H1 (cell line): Measurements from ENCODE around the gene AIPL1. TPM values are rescaled to one million over a fixed set of nuclear protein-coding genes. Genes with fewer than 3 reads are reported as not detected.

Experiments used
- CTCF ChIA-PET: fragments of 300-600 bp; sonication (Branson Sonifier 250); formaldehyde crosslinking; loops from one replicate; lab custom pipeline; 2021; ENCODE audit not compliant: partially characterized antibody; lab: Charles Lee
- POLR2A ChIA-PET: fragments of 300-600 bp; sonication (Branson Sonifier 250); formaldehyde crosslinking; loops from one replicate; lab custom pipeline; 2021; ENCODE audit warnings: inconsistent platforms; ENCODE audit not compliant: partially characterized antibody; lab: Charles Lee
- DNase-seq, 2 experiments: peaks; one replicate each; pipeline versions ENCODE4 v3.0.0 to v3.0.0-alpha.2; 2010 to 2022; ENCODE audit warnings: low spot score in 2 of 2, low read depth in 1 of 2, mixed read lengths in 1 of 2
- FAIRE-seq: peaks from 2 replicates; lab custom pipeline; 2011; peaks lifted over from hg19 to GRCh38; lab: Jason Lieb, UNC
- H2AFZ ChIP-seq: 2 replicates; pipeline ENCODE4 v1.8.1; 2012; ENCODE audit warnings: low read length, inconsistent platforms
- H2AK5ac ChIP-seq: 2 replicates; pipeline ENCODE4 v1.6.1; 2013; ENCODE audit warnings: low read depth, low read length
- H2BK120ac ChIP-seq: replicated peaks from 2 replicates; pipeline ENCODE3; 2013; ENCODE audit warnings: low read depth, low read length, inconsistent platforms
- H2BK12ac ChIP-seq: 2 replicates; pipeline ENCODE4 v1.6.1; 2013; ENCODE audit warnings: low read depth, low read length
- H2BK15ac ChIP-seq: 2 replicates; pipeline ENCODE4 v1.6.1; 2013; ENCODE audit warnings: low read length
- H2BK20ac ChIP-seq: 2 replicates; pipeline ENCODE4 v1.6.1; 2013; ENCODE audit warnings: low read length
- H2BK5ac ChIP-seq: 2 replicates; pipeline ENCODE4 v1.6.1; 2013; ENCODE audit warnings: low read depth, low read length
- H3K14ac ChIP-seq: 2 replicates; pipeline ENCODE4 v1.6.1; 2013; ENCODE audit warnings: inconsistent platforms; ENCODE audit not compliant: insufficient read length
- H3K18ac ChIP-seq: 2 replicates; pipeline ENCODE4 v1.6.1; 2013; ENCODE audit warnings: low read length; ENCODE audit errors: extremely low read depth
- H3K23ac ChIP-seq: 2 replicates; pipeline ENCODE4 v1.6.1; 2013; ENCODE audit warnings: inconsistent platforms; ENCODE audit not compliant: insufficient read length
- H3K23me2 ChIP-seq: 2 replicates; pipeline ENCODE4 v1.6.1; 2013; ENCODE audit warnings: low read depth, low read length
- H3K27ac ChIP-seq: 2 replicates; pipeline ENCODE4 v1.6.1; 2011; ENCODE audit warnings: low read depth, low read length, inconsistent platforms
- H3K27me3 ChIP-seq, 4 experiments: replicated peaks in 1 of 4; 1 replicate in 1 of 4; 2 replicates in 3 of 4; pipeline versions ENCODE4 v1.6.1 to v1.8.1; 2011 to 2013; ENCODE audit warnings: low read length in 3 of 4, mild to moderate bottlenecking in 3 of 4, inconsistent platforms in 2 of 4, mixed read lengths in 2 of 4, moderate library complexity in 1 of 4; ENCODE audit not compliant: control insufficient read depth in 3 of 4, insufficient read depth in 3 of 4; ENCODE audit errors: extremely low read depth in 1 of 4
- H3K36me3 ChIP-seq, 4 experiments: 2 replicates each; pipeline versions ENCODE4 v1.6.1 to v1.8.1; 2011 to 2013; ENCODE audit warnings: mild to moderate bottlenecking in 4 of 4, low read length in 3 of 4, moderate library complexity in 2 of 4, control low read depth in 1 of 4, inconsistent platforms in 1 of 4; ENCODE audit not compliant: insufficient read depth in 4 of 4, control insufficient read depth in 2 of 4
- H3K4ac ChIP-seq: replicated peaks from 2 replicates; pipeline ENCODE3; 2013; ENCODE audit warnings: low read length, low read depth, mixed read lengths, inconsistent platforms; ENCODE audit not compliant: insufficient read length
- H3K4me1 ChIP-seq, 4 experiments: replicated peaks in 1 of 4; 1 replicate in 1 of 4; 2 replicates in 3 of 4; pipeline versions ENCODE4 v1.6.1 to v1.8.1; 2011 to 2013; ENCODE audit warnings: low read length in 3 of 4, inconsistent platforms in 2 of 4, mixed read lengths in 1 of 4; ENCODE audit not compliant: insufficient read depth in 4 of 4, control insufficient read depth in 3 of 4
- H3K4me2 ChIP-seq, 2 experiments: 2 replicates each; pipeline versions ENCODE4 v1.6.1 to v1.8.1; 2011 to 2013; ENCODE audit warnings: low read depth in 2 of 2, low read length in 2 of 2, control low read depth in 1 of 2, inconsistent platforms in 1 of 2, mild to moderate bottlenecking in 1 of 2; ENCODE audit not compliant: insufficient read depth in 1 of 2
- H3K4me3 ChIP-seq, 4 experiments: fragments of 200-600, 300-600 bp in 1 of 4; sonication (generic), shearing (Covaris generic), sonication (Bioruptor Twin) in 1 of 4; 2 replicates each; pipeline versions ENCODE4 v1.5.1 to v1.8.1; 2011 to 2016; ENCODE audit warnings: low read length in 4 of 4, low read depth in 3 of 4, control low read depth in 2 of 4, inconsistent platforms in 2 of 4, mild to moderate bottlenecking in 2 of 4, mixed read lengths in 1 of 4, moderate library complexity in 1 of 4; ENCODE audit not compliant: insufficient read depth in 2 of 4; ENCODE audit errors: extremely low read depth in 1 of 4
- H3K56ac ChIP-seq: replicated peaks from 2 replicates; pipeline ENCODE3; 2013; ENCODE audit warnings: low read depth, mild to moderate bottlenecking, mixed read lengths, low read length, inconsistent platforms; ENCODE audit not compliant: insufficient read length
- H3K79me1 ChIP-seq: 2 replicates; pipeline ENCODE4 v1.6.1; 2013; ENCODE audit warnings: low read depth, low read length, control low read depth
- H3K79me2 ChIP-seq, 2 experiments: 2 replicates each; pipeline versions ENCODE4 v1.6.1 to v1.8.1; 2012 to 2013; ENCODE audit warnings: low read length in 2 of 2, mild to moderate bottlenecking in 2 of 2, inconsistent platforms in 1 of 2; ENCODE audit not compliant: insufficient read depth in 2 of 2, control insufficient read depth in 1 of 2
- H3K9ac ChIP-seq, 4 experiments: replicated peaks in 1 of 4; 1 replicate in 1 of 4; 2 replicates in 3 of 4; pipeline versions ENCODE4 v1.6.1 to v1.8.1; 2011 to 2013; ENCODE audit warnings: low read depth in 3 of 4, low read length in 3 of 4, control low read depth in 2 of 4, mild to moderate bottlenecking in 2 of 4, moderate library complexity in 2 of 4, inconsistent platforms in 1 of 4; ENCODE audit errors: extremely low read depth in 1 of 4
- H3K9me3 ChIP-seq, 2 experiments: 2 replicates each; pipeline versions ENCODE4 v1.6.1 to v1.8.1; 2012 to 2013; ENCODE audit warnings: mild to moderate bottlenecking in 2 of 2, moderate library complexity in 2 of 2, control low read depth in 1 of 2, inconsistent platforms in 1 of 2, low read depth in 1 of 2, low read length in 1 of 2, mixed read lengths in 1 of 2; ENCODE audit not compliant: insufficient read depth in 2 of 2
- H4K20me1 ChIP-seq, 2 experiments: replicated peaks in 1 of 2; 2 replicates each; pipeline versions ENCODE3 to v1.8.1; 2011 to 2013; ENCODE audit warnings: inconsistent platforms in 2 of 2, low read length in 2 of 2, mild to moderate bottlenecking in 1 of 2; ENCODE audit not compliant: insufficient read depth in 2 of 2, control insufficient read depth in 1 of 2
- H4K5ac ChIP-seq: 2 replicates; pipeline ENCODE4 v1.6.1; 2013; ENCODE audit warnings: low read length, low read depth, mixed read lengths, inconsistent platforms; ENCODE audit not compliant: insufficient read length
- H4K8ac ChIP-seq: 2 replicates; pipeline ENCODE4 v1.8.0; 2013; ENCODE audit warnings: mild to moderate bottlenecking, moderate library complexity, low read length, inconsistent platforms; ENCODE audit not compliant: insufficient read depth; ENCODE audit errors: extremely low read depth
- H4K91ac ChIP-seq: replicated peaks from 2 replicates; pipeline ENCODE3; 2013; ENCODE audit warnings: low read length, mixed read lengths, inconsistent platforms; ENCODE audit not compliant: insufficient read length
- CHD2 ChIP-seq: IDR thresholded peaks from 2 replicates; pipeline ENCODE4 v1.6.1; 2012; ENCODE audit warnings: low read length, improper control_type of control experiment
- CREB1 ChIP-seq: IDR thresholded peaks from 2 replicates; pipeline ENCODE4 v1.6.1; 2012; ENCODE audit warnings: inconsistent platforms
- CTBP2 ChIP-seq: IDR thresholded peaks from 2 replicates; pipeline ENCODE4 v1.7.0; 2011; ENCODE audit warnings: borderline replicate concordance, mild to moderate bottlenecking, moderate library complexity, mixed read lengths, low read length; ENCODE audit not compliant: insufficient read depth, insufficient read length
- EGR1 ChIP-seq: IDR thresholded peaks from 2 replicates; pipeline ENCODE4 v1.6.1; 2011; ENCODE audit warnings: low read depth, low read length, borderline replicate concordance
- GTF2F1 ChIP-seq: IDR thresholded peaks from 2 replicates; pipeline ENCODE4 v1.6.1; 2012; ENCODE audit warnings: low read depth, low read length, improper control_type of control experiment, borderline replicate concordance
- JUND ChIP-seq: IDR thresholded peaks from 2 replicates; pipeline ENCODE4 v1.6.1; 2011; ENCODE audit warnings: mild to moderate bottlenecking, improper control_type of control experiment, low read length
- KDM4A ChIP-seq: IDR thresholded peaks from one replicate; pipeline ENCODE4 v1.7.1; 2012; ENCODE audit warnings: low read depth, mild to moderate bottlenecking, moderate library complexity, low read length, inconsistent platforms; ENCODE audit not compliant: severe bottlenecking
- POLR2A ChIP-seq, 2 experiments: IDR thresholded peaks; 1 replicate in 1 of 2; 2 replicates in 1 of 2; pipeline ENCODE4 v1.6.1; 2011; ENCODE audit warnings: low read depth in 2 of 2, low read length in 2 of 2, mild to moderate bottlenecking in 2 of 2; ENCODE audit errors: control extremely low read depth in 1 of 2
- RBBP5 ChIP-seq: IDR thresholded peaks from 2 replicates; pipeline ENCODE4 v1.7.1; 2012; ENCODE audit warnings: low read depth, mild to moderate bottlenecking, inconsistent platforms, low read length, moderate library complexity, borderline replicate concordance
- RNF2 ChIP-seq: fragments of 200-900, 300-1000 bp; sonication (generic); IDR thresholded peaks from 2 replicates; pipeline ENCODE4 v1.7.1; 2016; ENCODE audit warnings: borderline replicate concordance, low read depth, mild to moderate bottlenecking, antibody characterized with exemption, low read length; ENCODE audit not compliant: poor library complexity, severe bottlenecking; ENCODE audit errors: missing control alignments
- YY1 ChIP-seq: IDR thresholded peaks from 2 replicates; pipeline ENCODE4 v1.6.1; 2011; ENCODE audit warnings: low read depth, mild to moderate bottlenecking, low read length
- WGBS, 2 experiments: shearing (Covaris generic) in 1 of 2; methylation state at CpG; one replicate each; pipeline versions ENCODE4 v1.1.6 to v1.1.7; 2013 to 2015; ENCODE audit warnings: low lambda C conversion rate in 2 of 2, mixed read lengths in 2 of 2, inconsistent platforms in 1 of 2, low coverage in 1 of 2, missing lambda C conversion rate in 1 of 2; ENCODE audit not compliant: insufficient replicate concordance in 2 of 2, insufficient coverage in 1 of 2, insufficient read length in 1 of 2; ENCODE audit errors: extremely low coverage in 1 of 2, missing lambda C conversion rate in 1 of 2; 5-methylcytosine and 5-hydroxymethylcytosine counted together
- polyA plus RNA-seq, 7 experiments: library from polyadenylated mRNA; depleted of rRNA in 3 of 7; stranded (reverse) in 5 of 7; unstranded in 2 of 7; fragments of >200 nt in 5 of 7; fragments of 200-250 nt in 2 of 7; gene quantifications; 1 replicate in 5 of 7; 2 replicates in 1 of 7; 4 replicates in 1 of 7; pipeline versions ENCODE4 v1.2.1 to v1.2.3, GENCODE V29; 2011 to 2013; ENCODE audit warnings: missing spikeins in 2 of 7, mixed read lengths in 2 of 7
- total RNA-seq: library from RNA; stranded (reverse); fragmentation: NEBNext Ultra II Directional; extraction: Animal tissue kit (Norgen Biotek cat#: 25700); gene quantifications from 2 replicates; pipeline ENCODE4 v1.2.1, GENCODE V29; 2021
- TF ChIP-seq, protein P1 (sequence below): IDR thresholded peaks from 2 replicates; pipeline ENCODE4 v1.6.1; 2011; ENCODE audit warnings: low read length, improper control_type of control experiment

Gene AIPL1
- total and polyA plus RNA-seq, 2 of the 8 experiments (the other 6 are each of a cell fraction or from before 2014, with no cell fraction given): 0.56 to 0.71 TPM

DNA sequence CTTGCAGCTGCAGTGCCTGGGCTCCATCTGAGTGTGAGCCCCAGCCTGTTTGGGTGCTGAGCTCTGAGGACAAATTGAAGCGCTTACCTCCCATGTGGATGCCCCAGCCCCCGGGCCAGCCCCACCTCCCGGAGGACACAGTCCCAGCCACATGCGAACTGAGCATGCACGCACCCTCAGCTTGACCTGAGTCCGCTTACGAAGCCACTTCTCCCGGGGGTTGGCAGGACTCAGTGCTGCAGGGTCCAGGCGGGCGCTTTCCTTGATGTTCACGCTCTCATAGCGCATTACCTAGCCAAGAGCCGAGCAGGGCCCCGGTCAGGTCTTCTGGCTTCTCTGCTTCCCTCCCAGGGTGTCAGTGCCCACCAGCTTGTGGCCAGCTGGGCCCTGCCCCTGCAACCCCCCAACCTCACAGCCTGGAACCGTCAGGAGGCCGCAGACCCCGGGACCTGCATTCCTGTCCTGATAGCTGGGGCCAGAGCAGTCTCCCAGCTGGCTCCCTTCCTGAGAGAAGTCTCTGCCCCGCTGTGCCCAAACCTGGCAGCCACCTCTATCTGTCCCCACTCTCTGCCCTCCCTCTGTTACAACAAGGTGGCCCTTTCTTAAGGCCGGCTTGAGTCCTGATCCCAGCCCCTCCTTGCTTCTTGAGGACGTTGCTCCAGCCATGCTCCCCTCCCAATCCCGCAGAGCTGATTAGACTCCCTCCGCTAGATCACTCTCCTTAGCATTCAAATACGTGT is 33.3 kb upstream of the AIPL1 start:
- no peak overlapping the region for H2BK15ac ChIP-seq
- no peak for TF ChIP-seq GTF2F1
- TF ChIP-seq CHD2: no peak
- TF ChIP-seq CTBP2: no peak
- TF ChIP-seq YY1: no peak
- no peak for TF ChIP-seq JUND
- no peak for TF ChIP-seq RNF2
- TF ChIP-seq RBBP5: no peak
- TF ChIP-seq, protein P1, sequence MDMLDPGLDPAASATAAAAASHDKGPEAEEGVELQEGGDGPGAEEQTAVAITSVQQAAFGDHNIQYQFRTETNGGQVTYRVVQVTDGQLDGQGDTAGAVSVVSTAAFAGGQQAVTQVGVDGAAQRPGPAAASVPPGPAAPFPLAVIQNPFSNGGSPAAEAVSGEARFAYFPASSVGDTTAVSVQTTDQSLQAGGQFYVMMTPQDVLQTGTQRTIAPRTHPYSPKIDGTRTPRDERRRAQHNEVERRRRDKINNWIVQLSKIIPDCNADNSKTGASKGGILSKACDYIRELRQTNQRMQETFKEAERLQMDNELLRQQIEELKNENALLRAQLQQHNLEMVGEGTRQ: no peak
- no peak for TF ChIP-seq EGR1
- no peak for TF ChIP-seq CREB1
- no peak for TF ChIP-seq POLR2A (IDR thresholded peaks at IDR 0.05; ENCODE audit: control extremely low read depth in 1 of 2, low read depth in 2 of 2, low read length in 2 of 2)
- TF ChIP-seq KDM4A: no peak

More for the DNA sequence above, 33.3 kb upstream of the AIPL1 start:
- Histone ChIP-seq H3K23ac (no peak overlapping the region), H3K27me3 (no peaks in the 10 kb centered on the region), H3K4me3 (no peak overlapping the region), H3K14ac (no peak overlapping the region), H3K18ac (no peak overlapping the region), H2BK120ac (no peak overlapping the region), H3K79me1 (no peaks in the 10 kb centered on the region), H4K5ac (no peak overlapping the region), H3K27ac (no peak overlapping the region), H3K4me2 (no peak overlapping the region), H4K8ac (no peak overlapping the region), H2BK20ac (no peak overlapping the region), H4K91ac (peak overlapping the region; percentile 0), H3K79me2 (no peaks in the 10 kb centered on the region), H3K9me3 (no peaks in the 10 kb centered on the region), H3K23me2 (no peaks in the 10 kb centered on the region), H3K36me3 (no peaks in the 10 kb centered on the region), H2BK12ac (no peak overlapping the region), H2BK5ac (no peak overlapping the region), H4K20me1 (no peaks in the 10 kb centered on the region), H3K56ac (no peak overlapping the region), H2AK5ac (no peak overlapping the region), H2AFZ (no peak overlapping the region), H3K9ac (no peak overlapping the region), H3K4me1 (peaks cover 0 to 13% (median 8%) of the 10 kb centered on the region in 4 experiments; a peak in 4 of 7 replicates), H3K4ac (no peak overlapping the region)
- POLR2A ChIA-PET: interaction anchor here (1.4 kb wide), 1 partner anchor 23 kb away, joined by 5 read pairs; no protein-coding TSS in a partner anchor
- FAIRE-seq (no peak), DNase-seq (no peak)
- CTCF ChIA-PET: interaction anchor here (0.7 to 2.0 kb wide), 4 partner anchors 11 to 80 kb away, joined by 3 to 10 read pairs (median 3); no protein-coding TSS in a partner anchor
- 90% methylated on average over 21 of the region's 23 CpGs; no CpG with 5 or more reads in 1 of the 2 experiments for WGBS, 2 experiments
